GM19099 (cell line): ENCODE results near the gene ZNF660.
A peak's percentile ranks its signal among the peaks of the same experiment; 100 is the strongest.

Experiments
- POLR2A ChIP-seq: IDR thresholded peaks from 3 replicates; pipeline ENCODE4 v1.6.1; 2011; ENCODE audit warnings: low read depth; ENCODE audit not compliant: insufficient read length; ENCODE audit errors: extremely low read depth

The ZNF660 gene

DNA sequence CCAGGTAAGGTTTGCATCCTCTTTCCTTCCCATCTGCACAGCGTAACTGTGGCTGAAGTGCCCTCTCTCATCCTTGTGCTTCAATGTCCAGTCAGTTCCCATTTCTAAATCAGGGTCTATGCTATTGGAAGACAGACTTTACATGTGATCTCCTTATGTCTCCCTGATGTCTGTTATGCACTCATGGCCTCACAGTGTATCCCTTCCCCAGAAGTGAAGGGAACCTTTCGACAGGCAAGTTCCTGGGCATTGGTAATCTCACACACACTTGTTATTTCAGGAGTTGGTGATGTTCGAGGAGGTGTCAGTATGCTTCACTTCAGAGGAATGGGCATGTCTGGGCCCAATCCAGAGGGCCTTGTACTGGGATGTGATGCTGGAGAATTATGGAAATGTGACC is 47.4 kb downstream of the ZNF660 start:
- no peak for TF ChIP-seq POLR2A

DNA sequence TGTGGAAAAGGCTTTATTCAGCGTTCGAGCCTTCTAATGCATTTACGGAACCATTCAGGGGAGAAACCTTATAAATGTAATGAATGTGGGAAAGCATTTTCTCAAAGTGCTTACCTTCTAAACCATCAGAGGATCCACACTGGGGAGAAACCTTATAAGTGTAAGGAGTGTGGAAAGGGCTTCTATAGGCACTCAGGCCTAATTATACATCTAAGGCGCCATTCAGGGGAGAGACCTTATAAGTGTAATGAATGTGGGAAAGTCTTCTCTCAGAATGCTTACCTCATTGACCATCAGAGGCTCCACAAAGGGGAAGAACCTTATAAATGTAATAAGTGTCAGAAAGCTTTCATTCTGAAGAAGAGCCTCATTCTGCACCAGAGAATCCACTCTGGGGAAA is 57.6 kb downstream of the ZNF660 start:
- no peak for TF ChIP-seq POLR2A

DNA sequence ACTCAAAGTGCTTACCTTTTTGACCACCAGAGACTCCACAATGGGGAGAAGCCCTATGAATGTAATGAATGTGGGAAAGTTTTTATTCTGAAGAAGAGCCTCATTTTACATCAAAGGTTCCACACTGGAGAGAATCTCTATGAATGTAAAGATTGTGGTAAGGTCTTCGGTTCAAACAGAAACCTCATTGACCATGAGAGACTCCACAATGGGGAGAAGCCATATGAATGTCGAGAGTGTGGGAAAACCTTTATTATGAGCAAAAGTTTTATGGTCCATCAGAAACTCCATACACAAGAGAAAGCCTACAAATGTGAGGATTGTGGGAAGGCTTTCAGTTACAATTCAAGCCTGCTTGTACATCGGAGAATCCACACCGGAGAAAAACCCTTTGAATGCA is 58.3 kb downstream of the ZNF660 start:
- no peak for TF ChIP-seq POLR2A

DNA sequence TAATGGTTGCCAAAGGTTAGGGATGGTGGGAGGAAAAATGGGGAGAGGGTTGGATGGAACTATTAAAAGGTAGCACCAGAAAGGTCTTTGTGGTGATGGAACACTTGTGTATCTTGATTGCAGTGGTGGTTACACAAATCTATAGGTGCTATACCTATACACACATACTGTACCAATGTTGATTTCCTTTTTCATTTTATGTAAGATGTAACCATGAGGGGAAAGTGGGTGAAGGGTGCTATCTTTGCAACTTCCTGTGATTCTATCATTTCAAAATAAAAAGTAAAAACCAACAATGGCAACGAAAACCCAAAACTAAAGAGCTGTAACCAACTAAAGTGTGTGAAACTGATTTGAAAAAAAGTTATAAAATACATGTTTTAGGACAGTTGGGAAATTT is 63.0 kb downstream of the ZNF660 start:
- no peak for TF ChIP-seq POLR2A

GRCh38 chr3:44648564-44649229 is 63.9 kb downstream of the ZNF660 start, which contains the start of gene ZNF35:
ZNF35 (plus strand) TSS chr3:44648732; CDS start chr3:44651068, 2,336 bp downstream.
- TF ChIP-seq POLR2A = peak; percentile 75
